8988T (cell line): Measurements from ENCODE around the gene NCEH1.
"Not testable (repeated sequence)": the region's sequence is repeated elsewhere in the genome, so short reads cannot be mapped to it uniquely, and the experiment has no call there.

Source experiments
- DNase-seq: peaks from one replicate; pipeline ENCODE4 v3.0.0; 2011

Gene NCEH1, protein sequence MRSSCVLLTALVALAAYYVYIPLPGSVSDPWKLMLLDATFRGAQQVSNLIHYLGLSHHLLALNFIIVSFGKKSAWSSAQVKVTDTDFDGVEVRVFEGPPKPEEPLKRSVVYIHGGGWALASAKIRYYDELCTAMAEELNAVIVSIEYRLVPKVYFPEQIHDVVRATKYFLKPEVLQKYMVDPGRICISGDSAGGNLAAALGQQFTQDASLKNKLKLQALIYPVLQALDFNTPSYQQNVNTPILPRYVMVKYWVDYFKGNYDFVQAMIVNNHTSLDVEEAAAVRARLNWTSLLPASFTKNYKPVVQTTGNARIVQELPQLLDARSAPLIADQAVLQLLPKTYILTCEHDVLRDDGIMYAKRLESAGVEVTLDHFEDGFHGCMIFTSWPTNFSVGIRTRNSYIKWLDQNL

GRCh38 chr3:172710664-172711453, at the start of gene NCEH1:
Gene NCEH1, minus strand, starts transcription at chr3:172711067. Its CDS starts 83 bp downstream, at chr3:172710984.
- DNase-seq, result peak; percentile 62

- DNase-seq, result not testable (repeated sequence)
These were observed 49.5 kb upstream of the NCEH1 start for GRCh38 chr3:172760416-172760815.

- no peak for DNase-seq
These were observed 42.3 kb upstream of the NCEH1 start for GRCh38 chr3:172753125-172753524.

DNA sequence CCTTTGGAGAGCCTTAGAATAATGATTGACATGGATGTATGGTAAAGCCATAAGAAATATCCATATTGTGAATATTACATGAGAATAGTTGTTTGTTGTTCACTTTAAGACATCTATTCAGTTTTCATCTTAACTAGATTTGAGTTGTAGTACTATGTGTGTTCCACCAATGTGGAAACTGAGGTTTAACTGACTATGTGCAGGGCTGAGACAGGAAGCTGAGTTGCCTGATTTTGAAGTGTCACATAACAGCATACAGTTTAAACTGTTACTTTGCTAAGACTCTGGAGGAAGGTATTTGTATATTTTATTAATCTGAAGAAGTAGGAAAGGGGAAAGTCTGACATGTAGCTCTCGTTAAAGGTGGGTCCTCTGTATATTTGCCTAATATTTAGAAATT, 41.8 kb upstream of the NCEH1 start:
- DNase-seq, result no peak

- DNase-seq, result no peak
These were observed 40.4 kb upstream of the NCEH1 start for GRCh38 chr3:172751175-172751704.

- DNase-seq, result peak; percentile 62
These were observed 39.7 kb upstream of the NCEH1 start, which contains the start of gene ECT2 for GRCh38 chr3:172750368-172751174. Gene ECT2, plus strand, starts transcription at chr3:172750726. Its CDS starts 3,805 bp downstream, at chr3:172754531.

- no peak for DNase-seq
These were observed 39.2 kb upstream of the NCEH1 start for GRCh38 chr3:172750069-172750367.

- no peak for DNase-seq
These were observed 38.5 kb upstream of the NCEH1 start for GRCh38 chr3:172749230-172749965.

DNA sequence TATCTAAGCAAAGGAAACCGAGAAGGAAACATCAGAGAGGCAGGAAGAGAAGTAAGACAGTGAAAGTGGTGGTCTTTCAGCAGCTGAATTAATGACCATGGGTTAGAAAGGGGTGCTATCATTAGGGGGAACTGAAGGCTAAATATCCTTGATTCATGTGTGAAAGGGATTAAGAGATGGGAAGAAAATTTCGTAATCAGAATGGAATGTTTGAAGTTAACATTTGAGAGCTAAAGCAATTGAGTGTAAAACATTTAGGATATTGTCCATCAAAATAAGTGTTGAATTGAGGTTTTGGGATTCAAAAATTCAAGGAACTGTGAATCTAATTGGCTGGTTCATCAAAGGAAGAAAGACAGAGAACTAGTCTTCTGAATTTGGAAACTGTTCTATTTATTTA, 35.6 kb upstream of the NCEH1 start:
- no peak for DNase-seq

- no peak for DNase-seq
These were observed 28.6 kb upstream of the NCEH1 start for GRCh38 chr3:172739462-172739861.

GRCh38 chr3:172735014-172735413, 24.1 kb upstream of the NCEH1 start:
- DNase-seq, result no peak

- DNase-seq, result no peak
These were observed 15.5 kb upstream of the NCEH1 start for GRCh38 chr3:172726380-172726779.

- not testable (repeated sequence) for DNase-seq
These were observed 11.7 kb upstream of the NCEH1 start for GRCh38 chr3:172722536-172723040.

DNA sequence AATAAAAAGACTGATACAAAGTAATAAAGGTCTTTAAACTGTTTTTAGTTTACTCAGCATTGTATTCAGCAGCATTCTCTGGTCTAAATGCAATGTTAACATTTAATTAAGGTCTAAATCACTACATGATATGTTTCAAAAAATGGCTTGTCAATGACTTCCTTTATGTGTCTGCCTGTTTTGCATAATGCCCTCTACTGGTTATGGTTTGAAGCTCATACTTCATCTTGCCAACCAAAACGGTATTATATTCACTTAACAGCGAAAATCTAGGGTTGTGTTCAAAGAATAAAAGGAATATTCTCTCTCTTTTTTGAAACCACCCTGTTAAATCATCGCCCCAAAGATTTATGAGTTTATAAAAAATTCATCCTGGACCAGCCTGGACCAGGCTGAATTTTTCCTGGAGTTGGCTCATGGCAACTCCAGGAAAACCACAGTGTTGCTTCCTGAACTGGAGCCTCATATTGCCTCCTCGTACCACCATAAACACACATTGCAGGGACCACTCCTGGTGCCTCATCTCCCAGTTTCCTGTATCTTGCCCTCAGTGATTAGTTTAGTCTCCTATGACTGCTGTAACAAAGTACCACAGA, 6.7 kb upstream of the NCEH1 start:
- peak; percentile 31 for DNase-seq

GRCh38 chr3:172716476-172716875, 5.6 kb upstream of the NCEH1 start:
- DNase-seq, result no peak

- no peak for DNase-seq
These were observed 2.4 kb upstream of the NCEH1 start for GRCh38 chr3:172713316-172713715.

- peak; percentile 46 for DNase-seq
These were observed 558 bp upstream of the NCEH1 start for GRCh38 chr3:172711454-172711795.

- DNase-seq, result no peak
These were observed 848 bp downstream of the NCEH1 start for GRCh38 chr3:172709774-172710663.

DNA sequence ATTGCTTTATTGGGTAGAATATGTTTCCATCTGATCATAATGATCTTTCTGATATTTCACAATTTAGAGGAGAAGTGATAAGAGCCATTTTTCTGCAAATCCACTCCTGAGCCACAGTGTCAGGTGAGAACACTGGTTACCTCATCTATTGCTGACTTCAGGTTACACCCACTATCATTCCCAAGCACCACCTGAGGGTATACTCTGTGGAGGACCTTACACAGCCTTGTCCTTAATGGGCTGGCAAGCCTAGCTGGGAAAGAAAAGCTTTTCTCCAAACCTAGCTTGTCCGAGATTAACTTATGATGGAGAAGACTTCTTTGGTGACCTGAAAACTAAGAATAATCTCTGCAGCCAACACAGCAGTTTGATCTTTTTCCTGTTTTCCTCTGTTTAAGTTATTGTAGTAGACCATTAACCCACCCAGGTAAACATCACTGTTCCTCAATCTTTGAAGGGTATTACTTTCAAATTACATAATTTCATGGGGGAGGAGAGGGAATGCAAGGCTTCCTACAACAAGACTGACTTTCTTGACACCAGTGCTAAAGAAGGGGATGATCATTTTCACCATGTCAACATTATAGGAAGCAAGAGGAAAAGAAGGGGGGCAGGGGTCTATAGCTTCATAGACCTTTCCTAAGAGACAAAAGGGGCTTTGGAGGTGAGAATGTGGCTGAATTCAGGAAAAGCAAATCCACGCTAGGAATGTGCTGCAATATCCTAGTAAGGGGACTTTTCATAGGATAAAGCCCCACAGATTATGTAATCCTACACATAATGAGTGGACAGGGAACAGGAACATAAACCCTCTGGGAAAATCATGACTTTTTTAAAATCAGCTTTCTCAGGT, 1.7 kb downstream of the NCEH1 start:
- DNase-seq, result no peak

DNA sequence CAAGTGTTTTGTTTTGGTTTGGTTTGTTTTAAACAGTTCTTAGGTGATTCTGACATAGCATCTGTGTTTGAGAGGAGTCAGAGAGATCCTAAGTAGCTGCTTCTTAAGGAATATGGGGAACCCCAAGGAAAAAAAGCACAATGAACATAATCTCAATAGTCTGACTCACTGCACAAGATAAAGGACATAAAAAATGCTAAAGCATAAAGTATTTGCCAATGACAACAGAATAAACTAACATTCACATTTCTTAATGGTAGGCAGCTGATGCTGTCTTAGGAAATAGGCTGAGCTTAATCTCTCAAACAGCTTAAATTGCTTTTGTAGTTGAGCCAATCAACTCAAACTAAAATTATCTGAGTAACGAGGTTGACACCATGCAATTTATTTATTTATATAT, 2.9 kb downstream of the NCEH1 start:
- DNase-seq, result no peak
